ENCODE data around the gene NEU2.
"Not testable (repeated sequence)": the region's sequence is repeated elsewhere in the genome, so short reads cannot be mapped to it uniquely, and the experiment has no call there.

Gene NEU2

DNA sequence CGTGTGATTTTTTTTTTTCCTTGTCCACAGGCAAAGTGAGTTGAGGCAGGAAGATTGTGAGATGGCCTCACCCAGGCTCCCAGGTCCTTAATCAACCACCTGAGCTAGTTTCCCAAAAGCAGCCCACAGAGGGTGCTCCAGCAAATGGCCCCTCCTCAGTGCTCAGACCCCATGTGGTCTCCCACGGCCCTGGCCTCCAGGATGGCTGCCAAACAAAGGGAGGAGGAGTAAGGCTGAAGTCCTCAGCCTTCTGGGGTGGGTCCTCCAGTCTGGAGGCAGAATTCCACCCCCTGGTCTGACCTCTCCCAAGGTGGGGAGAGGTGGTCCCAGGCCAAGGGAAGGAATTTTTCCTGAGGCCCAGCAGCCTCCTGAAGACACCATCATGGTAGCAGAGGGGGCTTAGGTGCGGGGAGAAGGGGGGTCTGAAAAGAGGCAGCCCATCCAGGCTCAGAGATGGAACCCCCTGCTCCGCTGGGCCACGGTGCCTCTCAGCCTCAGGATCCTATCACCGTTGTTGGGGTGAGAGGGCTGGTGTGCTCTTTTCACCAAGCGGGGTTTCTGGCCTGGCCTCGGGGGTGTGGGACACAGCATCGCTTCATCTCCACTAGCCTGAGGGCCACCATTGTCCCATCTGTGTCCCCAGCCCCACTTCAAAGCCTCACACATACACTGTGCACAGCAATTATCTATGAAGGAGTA lies 21.8 kb upstream of the NEU2 start:
- FAIRE-seq = no peak

DNA sequence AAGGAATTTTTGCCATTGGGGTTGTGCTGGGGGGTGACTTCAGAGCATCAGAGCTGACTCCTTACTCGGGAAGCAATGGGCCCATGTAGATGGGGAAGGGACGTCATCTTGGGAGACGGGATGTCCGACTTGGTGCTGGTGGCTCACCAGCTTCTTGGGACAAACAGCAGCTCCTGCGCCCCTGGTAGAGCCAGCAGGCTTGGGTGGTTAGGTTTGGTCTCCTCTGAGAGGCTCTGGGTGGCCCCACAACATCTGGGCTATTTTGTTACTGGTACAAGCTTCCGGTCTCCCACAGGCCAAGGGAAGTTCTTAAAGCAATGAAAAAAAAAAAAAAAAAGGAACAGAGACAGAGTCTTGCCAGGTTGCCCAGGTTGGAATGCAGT lies 21.2 kb upstream of the NEU2 start:
- no peak for FAIRE-seq

DNA sequence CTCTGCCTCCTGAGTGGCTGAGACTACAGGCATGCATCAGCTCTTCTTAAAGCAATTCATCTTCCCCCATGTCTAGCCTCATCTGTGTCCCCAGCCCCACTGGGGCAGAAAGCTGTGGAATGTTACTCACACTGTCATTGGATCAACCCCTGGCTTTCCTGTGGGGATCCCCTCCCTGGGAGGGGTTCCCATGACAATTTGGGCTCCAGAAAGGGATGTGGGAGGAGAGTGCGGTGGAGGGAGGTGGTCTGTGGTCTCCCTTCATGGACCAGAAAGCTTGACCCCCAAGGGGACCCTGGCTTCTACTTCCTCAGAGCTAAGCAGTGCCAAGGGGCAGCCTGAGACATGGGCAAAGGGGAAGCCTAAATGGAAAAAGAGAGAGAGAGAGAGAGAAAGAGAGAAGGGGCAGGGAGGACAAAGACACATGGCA lies 20.8 kb upstream of the NEU2 start:
- no peak for FAIRE-seq

DNA sequence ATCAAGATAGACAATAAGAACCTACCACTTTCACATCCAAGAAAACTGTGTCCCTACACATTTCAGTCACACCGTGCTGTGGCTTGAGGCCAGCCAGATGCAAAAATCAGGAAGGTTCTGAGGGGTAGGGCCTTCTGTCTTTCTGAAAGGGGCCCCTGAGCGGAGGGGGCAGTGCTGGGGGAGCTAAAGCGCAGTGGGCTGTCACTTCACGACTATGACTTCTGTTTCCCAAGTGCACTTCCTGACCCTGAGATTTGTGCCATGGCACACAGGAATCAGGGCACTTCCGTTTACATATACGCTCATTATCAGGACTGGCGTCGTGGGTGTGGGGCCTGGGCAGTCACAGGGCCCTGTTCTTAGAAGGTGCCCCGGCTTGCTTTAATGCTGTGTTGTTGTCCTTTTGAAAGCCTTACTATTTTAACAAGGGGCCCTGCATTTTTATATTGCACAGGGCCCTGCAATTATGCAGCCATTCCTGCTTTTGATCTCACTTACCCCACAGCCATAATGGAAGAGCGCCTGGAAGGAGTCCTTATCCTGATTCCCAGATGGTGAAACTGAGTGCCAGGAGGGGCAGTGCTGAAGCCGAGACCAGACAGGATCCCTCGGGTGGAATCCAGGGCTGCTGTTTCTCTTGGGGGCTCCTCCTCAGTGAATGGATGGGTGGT lies 20.0 kb upstream of the NEU2 start:
- no peak for FAIRE-seq

- FAIRE-seq = no peak
Measured at GRCh38 chr2:233013027-233013461, 19.4 kb upstream of the NEU2 start, which contains the start of gene NGEF. NGEF (minus strand) TSS chr2:233013256; CDS start chr2:232974890, 38,366 bp downstream.

GRCh38 chr2:233013650-233014049 lies 18.8 kb upstream of the NEU2 start:
- no peak for FAIRE-seq

DNA sequence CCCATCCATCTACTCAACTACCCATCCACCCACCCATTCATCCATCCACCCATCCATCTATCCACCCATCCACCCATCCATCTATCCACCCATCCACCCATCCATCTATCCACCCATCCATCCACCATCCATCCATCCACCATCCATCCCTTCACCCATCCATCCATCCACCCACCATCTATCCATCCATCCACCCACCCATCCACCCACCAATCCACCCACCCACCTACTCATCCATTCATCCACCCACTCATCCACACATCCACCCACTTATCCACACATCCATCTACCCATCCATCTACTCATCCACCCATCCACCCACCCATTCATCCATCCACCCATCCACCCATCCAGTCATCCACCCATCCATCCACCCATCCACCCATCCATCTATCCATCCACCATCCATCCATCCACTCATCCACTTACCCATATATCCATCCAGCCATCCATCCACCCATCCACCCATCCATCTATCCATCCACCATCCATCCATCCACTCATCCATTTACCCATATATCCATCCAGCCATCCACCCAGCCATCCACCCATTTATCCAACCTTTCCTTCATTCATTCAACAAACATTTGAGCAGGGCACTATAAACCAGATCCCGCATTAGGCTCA lies 17.3 kb upstream of the NEU2 start:
- FAIRE-seq = no peak

GRCh38 chr2:233017947-233018346 lies 14.5 kb upstream of the NEU2 start:
- FAIRE-seq = no peak

GRCh38 chr2:233019610-233020009 lies 12.9 kb upstream of the NEU2 start:
- not testable (repeated sequence) for FAIRE-seq

DNA sequence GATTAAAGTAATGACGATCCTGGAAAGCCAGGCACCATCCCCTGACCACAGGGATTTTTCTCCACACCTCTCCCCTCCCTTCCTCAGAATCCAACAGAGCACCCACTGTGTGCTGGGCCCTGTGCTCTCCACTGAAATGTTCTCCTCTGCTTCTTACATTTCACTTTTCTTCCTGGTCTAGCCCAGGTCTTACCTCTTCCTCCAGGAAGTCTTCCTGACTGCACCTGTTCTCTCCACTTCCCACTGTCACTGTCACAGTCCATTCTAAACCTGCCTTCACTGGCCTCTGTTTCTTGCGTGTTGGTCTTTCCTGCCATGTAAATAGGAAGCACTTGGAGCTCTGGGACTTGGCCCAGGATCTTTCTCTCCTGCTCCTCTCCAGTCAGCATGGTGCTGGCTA lies 12.0 kb upstream of the NEU2 start:
- no peak for FAIRE-seq

DNA sequence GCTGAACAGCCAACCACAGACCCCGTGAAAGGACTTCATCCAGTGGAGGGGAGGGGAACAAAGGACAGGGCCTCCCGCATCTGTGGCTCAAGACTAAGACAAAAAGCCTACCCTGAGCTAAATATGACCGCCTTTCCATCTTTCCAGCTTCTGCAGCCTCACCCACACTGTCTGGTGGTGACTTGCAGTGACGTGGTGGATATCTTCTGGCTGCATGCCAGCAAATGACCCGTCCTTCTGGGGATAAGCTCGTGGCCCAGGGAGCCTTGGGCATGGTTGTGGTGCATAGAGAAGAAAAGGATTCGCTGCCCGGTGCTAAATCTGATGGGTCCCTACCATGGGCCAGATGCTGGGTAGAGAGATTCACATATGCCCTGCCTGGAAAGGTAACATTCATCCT lies 10.7 kb upstream of the NEU2 start:
- no peak for FAIRE-seq

DNA sequence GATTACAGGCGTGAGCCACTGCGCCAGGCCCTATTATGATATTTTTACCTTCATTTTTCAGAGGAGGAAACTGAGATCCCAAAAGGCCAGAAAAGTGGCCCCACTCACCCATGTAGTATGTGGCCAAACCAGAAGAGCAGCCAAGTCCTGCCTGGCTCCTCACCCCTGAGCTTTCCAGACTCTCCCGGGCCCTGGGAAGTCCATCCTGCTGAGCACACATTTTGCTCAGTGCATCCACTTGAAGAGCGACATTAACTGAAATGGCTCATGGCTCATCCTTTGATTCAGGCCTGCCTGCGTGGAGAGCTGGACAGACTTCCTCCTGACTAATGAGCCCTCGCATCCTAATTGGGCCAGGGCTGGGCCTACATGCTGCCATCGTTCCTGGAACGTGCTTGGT lies 9.9 kb upstream of the NEU2 start:
- FAIRE-seq = no peak

DNA sequence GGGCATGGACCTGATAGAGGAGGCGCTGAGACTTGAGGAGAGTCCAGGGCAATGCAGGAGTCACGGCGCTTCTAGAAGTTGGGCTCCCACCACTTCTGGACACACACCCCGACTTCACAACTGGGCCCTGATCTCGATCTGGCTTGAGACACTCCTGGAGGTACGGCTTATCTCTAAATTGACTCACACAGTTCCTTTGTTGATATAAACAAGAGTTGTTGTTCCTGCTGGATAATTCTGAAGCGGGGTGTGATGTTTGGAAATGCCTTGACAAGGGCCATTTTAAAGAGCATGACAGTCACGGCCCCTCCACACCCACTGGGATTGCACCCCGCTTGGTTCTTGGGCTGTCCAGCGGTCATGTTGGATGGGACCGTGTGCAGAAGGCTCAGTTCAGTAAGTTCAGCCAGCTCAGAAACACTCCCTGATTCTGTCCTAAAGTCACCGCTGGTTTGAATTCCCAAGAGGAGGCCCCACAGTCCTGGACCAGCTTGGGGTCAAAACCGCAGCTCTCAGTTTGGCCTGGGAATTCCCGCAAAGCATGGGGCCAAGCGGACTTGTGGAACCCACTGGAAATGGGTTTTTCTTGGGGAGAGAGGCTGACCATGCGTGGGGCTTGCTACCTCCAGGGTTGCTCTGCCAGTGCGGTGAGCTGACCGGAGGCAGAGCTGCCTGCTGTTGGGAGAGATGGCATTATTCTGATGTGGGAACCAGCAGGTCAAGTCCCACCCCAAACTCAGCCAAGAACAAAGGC lies 9.3 kb upstream of the NEU2 start:
- no peak for FAIRE-seq

DNA sequence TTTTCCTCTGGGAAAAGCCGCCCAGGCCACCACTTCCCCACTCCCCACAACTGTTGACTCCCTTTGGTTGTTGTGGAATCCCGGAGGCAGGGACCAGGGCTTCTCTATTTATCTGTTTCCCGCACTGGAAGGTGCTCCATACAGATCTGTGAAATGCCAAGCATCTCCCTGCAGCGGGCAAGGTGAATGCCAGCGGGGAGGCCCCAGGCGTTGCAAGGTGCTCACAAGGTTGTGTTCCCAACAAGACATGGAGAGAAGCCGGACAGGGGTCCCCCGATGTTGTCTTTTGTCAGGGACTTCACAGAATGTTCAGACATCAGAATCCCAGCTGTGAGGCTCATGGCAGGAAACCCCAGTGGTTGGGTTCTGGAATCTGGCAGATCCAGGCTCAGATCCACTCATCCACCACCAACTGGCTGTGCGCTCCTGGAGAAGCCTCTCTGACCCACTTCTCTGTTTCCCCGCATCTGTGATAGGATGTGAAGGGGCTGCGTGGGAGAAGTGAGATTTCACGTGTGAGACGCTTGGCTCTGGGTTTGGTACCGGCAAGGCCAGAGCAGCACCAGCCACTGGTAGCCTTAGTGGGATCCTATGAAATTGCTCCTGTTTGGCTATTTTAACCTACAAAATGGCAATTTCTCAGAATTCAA lies 8.6 kb upstream of the NEU2 start:
- FAIRE-seq = no peak

- FAIRE-seq = no peak
Measured at GRCh38 chr2:233025706-233026105, 6.8 kb upstream of the NEU2 start.

DNA sequence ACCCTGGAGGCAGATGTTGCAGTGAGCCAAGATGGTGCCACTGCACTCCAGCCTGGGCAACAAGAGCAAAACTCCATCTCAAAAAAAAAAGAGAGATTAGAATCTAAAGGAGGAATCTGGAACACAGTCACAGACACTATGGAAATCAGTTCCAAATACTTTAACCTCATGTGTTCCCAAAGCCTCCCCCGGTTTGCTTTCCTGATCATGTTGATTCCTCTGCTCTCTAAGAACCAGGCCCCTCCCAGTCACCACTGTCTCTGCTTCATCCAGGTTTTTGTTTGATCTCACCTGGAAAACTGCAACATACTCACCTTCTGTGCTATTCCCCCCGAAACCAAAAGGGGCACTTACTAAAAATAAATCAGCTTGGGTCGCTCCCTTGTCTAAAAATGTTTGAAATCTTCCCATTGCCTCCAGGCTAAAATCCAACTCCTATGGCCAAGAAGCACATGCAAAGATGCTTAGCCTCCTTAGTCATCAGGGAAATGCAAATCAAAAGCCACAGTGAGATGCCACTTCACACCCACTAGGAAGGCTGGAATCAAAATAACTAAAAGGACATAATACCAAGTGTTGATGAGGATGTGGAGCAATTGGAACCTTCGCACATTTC lies 6.2 kb upstream of the NEU2 start:
- FAIRE-seq = no peak

DNA sequence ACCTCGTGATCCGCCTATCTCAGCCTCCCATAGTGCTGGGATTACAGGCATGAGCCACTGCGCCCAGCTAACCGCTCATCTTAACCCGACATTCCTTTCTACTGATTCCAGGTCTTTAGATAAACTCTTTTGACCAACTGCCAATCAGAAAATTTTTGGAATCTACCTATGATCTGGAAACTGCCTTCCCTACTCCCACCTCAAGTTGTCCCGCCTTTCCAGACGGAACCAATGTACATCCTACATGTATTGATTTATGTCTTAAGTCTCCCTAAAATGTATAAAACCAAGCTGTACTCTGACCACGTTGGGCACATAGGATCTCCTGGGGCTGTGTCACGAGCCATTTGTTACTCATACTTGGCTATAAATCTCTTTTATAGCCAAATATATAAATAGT lies 3.2 kb upstream of the NEU2 start:
- no peak for FAIRE-seq

DNA sequence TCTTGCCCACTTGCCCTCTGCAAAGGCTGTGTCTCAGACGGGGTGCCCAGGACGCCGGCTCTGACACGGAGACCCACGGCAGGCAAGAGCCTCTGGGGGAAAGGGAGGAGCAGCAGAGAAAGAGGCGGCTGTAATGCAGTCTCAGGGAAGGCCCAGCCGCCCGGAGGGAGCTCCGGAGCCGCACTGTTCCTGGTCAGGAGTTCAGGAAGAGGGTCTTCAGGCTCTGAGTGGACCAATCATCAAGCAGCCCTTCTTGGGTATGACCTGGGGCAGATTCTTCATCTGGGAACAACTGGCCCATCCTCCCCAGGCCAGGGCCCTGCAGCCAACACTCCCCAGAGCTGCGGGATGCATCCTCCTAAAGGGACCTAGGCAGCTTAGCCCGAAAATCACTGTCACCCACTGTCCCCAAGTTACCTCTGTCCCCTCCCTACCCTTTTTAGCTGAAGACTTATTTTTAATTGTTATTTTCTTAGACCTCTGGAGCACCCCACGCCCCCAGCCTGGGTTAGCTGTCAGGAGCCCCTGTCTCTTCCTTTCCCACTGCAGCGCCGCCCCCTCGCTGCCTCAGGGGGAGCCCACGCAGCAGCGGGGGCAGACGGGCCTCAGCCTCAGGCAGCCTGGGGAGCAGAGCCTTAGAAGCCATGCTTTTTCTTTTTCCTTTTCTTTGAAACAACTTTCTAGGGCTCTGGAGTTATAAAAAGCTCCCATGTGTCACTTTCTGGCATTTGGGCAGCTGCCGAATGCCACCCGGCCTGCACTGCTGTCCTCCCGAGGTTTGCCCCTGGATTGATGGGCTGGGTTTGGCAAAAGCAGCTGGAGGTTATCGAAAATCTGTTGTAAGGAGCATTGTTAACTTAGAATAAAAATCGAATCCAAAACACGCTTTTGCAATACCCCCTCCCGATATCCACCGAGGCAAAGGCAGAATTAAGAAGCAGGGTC lies 644 bp upstream of the NEU2 start:
- no peak for FAIRE-seq

DNA sequence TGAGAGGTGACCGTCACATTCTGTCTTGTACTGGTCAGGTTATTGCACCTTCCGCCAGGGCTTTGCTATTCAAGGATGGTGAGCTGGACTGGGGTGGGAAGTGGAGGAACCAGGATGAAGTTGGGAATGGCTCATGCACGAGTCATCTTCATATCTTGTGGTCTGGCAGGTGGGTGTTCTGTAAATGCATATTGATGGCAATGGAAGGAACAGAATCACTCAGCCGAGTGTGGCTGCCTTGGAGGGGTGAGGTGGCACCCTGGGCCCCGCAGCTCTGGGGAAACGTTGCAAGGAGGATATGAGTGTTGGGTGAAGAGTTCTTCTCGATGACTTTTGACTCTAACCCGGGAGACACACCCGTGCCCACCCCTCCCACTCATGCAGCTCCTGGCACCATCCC lies 1.2 kb downstream of the NEU2 start:
- no peak for FAIRE-seq

- FAIRE-seq = no peak
Measured at GRCh38 chr2:233034091-233034882, 1.8 kb downstream of the NEU2 start.
